ENCODE data around the gene ARSB. TPM values are rescaled to one million over a fixed set of nuclear protein-coding genes. Genes with fewer than 3 reads are reported as not detected.

Gene ARSB
- total and polyA plus RNA-seq, 9 donors = 3.1 to 10.6 (median 7.6) TPM

DNA sequence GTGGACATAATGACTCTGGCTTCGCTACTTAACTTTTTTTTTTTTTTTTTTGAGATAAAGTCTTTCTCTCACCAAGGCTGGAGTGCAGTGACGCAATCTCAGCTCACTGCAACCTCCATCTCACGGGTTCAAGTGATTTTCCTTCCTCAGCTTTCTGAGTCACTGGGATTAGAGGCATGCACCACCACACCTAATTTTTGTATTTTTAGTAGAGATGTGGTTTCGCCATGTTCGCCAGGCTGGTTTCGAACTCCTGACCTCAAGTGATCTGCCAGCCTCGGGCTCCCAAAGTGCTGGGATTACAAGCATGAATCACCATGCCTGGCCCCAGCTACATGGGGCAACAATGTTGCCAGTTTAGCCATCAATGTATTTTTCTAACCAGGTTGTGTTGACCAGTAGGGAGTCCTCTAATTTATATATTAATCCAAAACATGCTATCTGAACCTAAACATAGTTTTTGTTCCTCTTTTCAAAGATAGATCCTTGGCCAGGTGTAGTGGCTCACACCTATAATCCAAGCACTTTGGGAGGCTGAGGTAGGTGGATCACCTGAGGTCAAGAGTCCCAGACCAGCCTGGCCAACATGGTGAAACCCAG, 216.2 kb downstream of the ARSB start:
- H3K36me3 ChIP-seq = no peaks in the 10 kb centered on the region
- H3K9me3 ChIP-seq = no peaks in the 10 kb centered on the region
- no peaks in the 10 kb centered on the region for H3K4me1 ChIP-seq (ENCODE audit: insufficient read depth)
- no peak overlapping the region for H3K4me3 ChIP-seq
- no peaks in the 10 kb centered on the region for H3K27me3 ChIP-seq
- DNase-seq = no peak
- WGBS, 3 donors = 82 to 95% (median 91%) methylated on average over 7 of the region's 7 CpGs
- intact Hi-C loops (cut with DNase I) = no loop called here
- H3K27ac ChIP-seq = no peak overlapping the region
- no peak for TF ChIP-seq CTCF (IDR thresholded peaks at IDR 0.05)
- no peak for TF ChIP-seq EP300 (IDR thresholded peaks at IDR 0.05)
- no peak for TF ChIP-seq POLR2A (IDR thresholded peaks at IDR 0.05)

GRCh38 chr5:78766412-78766762, 218.7 kb downstream of the ARSB start:
- Histone ChIP-seq H3K27ac (no peak overlapping the region), H3K9me3 (no peaks in the 10 kb centered on the region), H3K36me3 (no peaks in the 10 kb centered on the region), H3K4me1 (ENCODE audit: insufficient read depth) (no peaks in the 10 kb centered on the region), H3K27me3 (no peaks in the 10 kb centered on the region), H3K4me3 (no peak overlapping the region)
- DNase-seq = no peak
- intact Hi-C loops (cut with DNase I) = no loop called here
- TF ChIP-seq POLR2A (IDR thresholded peaks at IDR 0.05) = no peak
- no peak for TF ChIP-seq EP300 (IDR thresholded peaks at IDR 0.05)
- no peak for TF ChIP-seq CTCF (IDR thresholded peaks at IDR 0.05)
- WGBS, 3 donors = 89 to 94% (median 92%) methylated on average over 5 of the region's 5 CpGs

- 71 to 79% (median 74%) methylated on average over 7 of the region's 7 CpGs for WGBS, 3 donors
- TF ChIP-seq CTCF (IDR thresholded peaks at IDR 0.05) (no peak), EP300 (IDR thresholded peaks at IDR 0.05) (no peak), POLR2A (IDR thresholded peaks at IDR 0.05) (no peak)
- Histone ChIP-seq H3K4me1 (ENCODE audit: insufficient read depth) (no peaks in the 10 kb centered on the region), H3K27ac (no peak overlapping the region), H3K36me3 (no peaks in the 10 kb centered on the region), H3K4me3 (no peak overlapping the region), H3K9me3 (no peaks in the 10 kb centered on the region), H3K27me3 (no peaks in the 10 kb centered on the region)
- intact Hi-C loops (cut with DNase I) = no loop called here
- no peak for DNase-seq
Observed at GRCh38 chr5:78765756-78766411, 219.2 kb downstream of the ARSB start.

- TF ChIP-seq CTCF (IDR thresholded peaks at IDR 0.05) = no peak
- no peak for TF ChIP-seq EP300 (IDR thresholded peaks at IDR 0.05)
- no peak for TF ChIP-seq POLR2A (IDR thresholded peaks at IDR 0.05)
- no peaks in the 10 kb centered on the region for H3K36me3 ChIP-seq
- WGBS, 3 donors = 82 to 90% (median 85%) methylated on average over 5 of the region's 5 CpGs
- H3K4me3 ChIP-seq = no peak overlapping the region
- no peak for DNase-seq
- no peaks in the 10 kb centered on the region for H3K27me3 ChIP-seq
- no peak overlapping the region for H3K27ac ChIP-seq
- intact Hi-C loops (cut with DNase I) = no loop called here
- no peaks in the 10 kb centered on the region for H3K4me1 ChIP-seq (ENCODE audit: insufficient read depth)
- H3K9me3 ChIP-seq = no peaks in the 10 kb centered on the region
Observed at GRCh38 chr5:78765116-78765515, 220.0 kb downstream of the ARSB start.
